CD8-positive, alpha-beta memory T cell (primary cell): ENCODE results near the gene HSF5. TPM values are rescaled to one million over a fixed set of nuclear protein-coding genes. Genes with fewer than 3 reads are reported as not detected.

ENCODE experiments used
- CTCF ChIA-PET: fragments of 350-600 bp; sonication (Branson Sonifier 250); formaldehyde crosslinking; loops from one replicate; lab custom pipeline; 2021; ENCODE audit warnings: antibody characterized with exemption; lab: Charles Lee
- POLR2A ChIA-PET: fragments of 350-600 bp; sonication (Branson Sonifier 250); formaldehyde crosslinking; loops from one replicate; lab custom pipeline; 2021; ENCODE audit warnings: antibody characterized with exemption; lab: Charles Lee
- DNase-seq, 5 donors: peaks; one replicate each; pipeline versions ENCODE4 v3.0.0 to v3.0.0-alpha.2; 2020 to 2022; ENCODE audit warnings: mixed read lengths in 1 of 5
- H3K27ac ChIP-seq: one replicate; pipeline ENCODE4 v1.7.0; 2013; ENCODE audit warnings: low read depth, mild to moderate bottlenecking, low read length, moderate library complexity
- H3K27me3 ChIP-seq: 2 replicates; pipeline ENCODE4 v1.7.0; 2013; ENCODE audit warnings: low read length, mild to moderate bottlenecking; ENCODE audit not compliant: insufficient read depth, poor library complexity, severe bottlenecking
- H3K36me3 ChIP-seq: 2 replicates; pipeline ENCODE4 v1.7.0; 2013; ENCODE audit warnings: mild to moderate bottlenecking, low read length, moderate library complexity; ENCODE audit not compliant: insufficient read depth
- H3K4me1 ChIP-seq: 2 replicates; pipeline ENCODE4 v1.7.0; 2013; ENCODE audit warnings: mild to moderate bottlenecking, low read length, moderate library complexity; ENCODE audit not compliant: insufficient read depth
- H3K4me3 ChIP-seq: 2 replicates; pipeline ENCODE4 v1.7.0; 2013; ENCODE audit warnings: mild to moderate bottlenecking, low read length
- H3K9me3 ChIP-seq: 2 replicates; pipeline ENCODE4 v1.7.0; 2013; ENCODE audit warnings: mild to moderate bottlenecking, low read length
- H3K27ac Mint-ChIP-seq, 8 donors: one replicate each; pipeline ENCODE4 v1.8.0; 2020 to 2021; ENCODE audit warnings: mixed read lengths in 8 of 8, mild to moderate bottlenecking in 6 of 8, inconsistent platforms in 3 of 8, moderate library complexity in 3 of 8
- H3K27me3 Mint-ChIP-seq, 2 donors: one replicate each; pipeline ENCODE4 v1.8.0; 2020 to 2021; ENCODE audit warnings: mixed read lengths in 2 of 2, mild to moderate bottlenecking in 1 of 2, moderate library complexity in 1 of 2
- H3K36me3 Mint-ChIP-seq, 3 donors: one replicate each; pipeline ENCODE4 v1.8.0; 2020 to 2021; ENCODE audit warnings: mixed read lengths in 3 of 3, inconsistent platforms in 1 of 3, mild to moderate bottlenecking in 1 of 3
- H3K4me1 Mint-ChIP-seq, 3 donors: one replicate each; pipeline ENCODE4 v1.8.0; 2020 to 2021; ENCODE audit warnings: mixed read lengths in 3 of 3, inconsistent platforms in 1 of 3, mild to moderate bottlenecking in 1 of 3
- H3K4me3 Mint-ChIP-seq, 7 donors: one replicate each; pipeline ENCODE4 v1.8.0; 2020 to 2021; ENCODE audit warnings: mixed read lengths in 7 of 7, mild to moderate bottlenecking in 6 of 7, moderate library complexity in 4 of 7, inconsistent platforms in 2 of 7
- H3K9me3 Mint-ChIP-seq, 5 donors: one replicate each; pipeline ENCODE4 v1.8.0; 2020 to 2022; ENCODE audit warnings: mixed read lengths in 5 of 5, mild to moderate bottlenecking in 3 of 5, moderate library complexity in 2 of 5, inconsistent platforms in 1 of 5
- polyA plus RNA-seq: library from polyadenylated mRNA; unstranded; fragments of 300-500 nt; fragmentation: Illumina TruSeq; gene quantifications from one replicate; pipeline ENCODE4 v1.2.3, GENCODE V29; 2021
- total RNA-seq, 2 experiments: library from RNA; stranded (reverse); gene quantifications; one replicate each; pipeline ENCODE4 v1.2.3, GENCODE V29; 2021

HSF5 gene
- total RNA-seq (1 to 10 TPM; 5.4 to 5.5 TPM), polyA plus RNA-seq (0.76 TPM)

- POLR2A ChIA-PET = interaction anchor here (0.6 to 1.6 kb wide), 9 partner anchors 27 to 1199 kb away, joined by 3 to 13 read pairs (median 5); partner anchors contain the start of genes MTMR4 and SUPT4H1
- H3K9me3 ChIP-seq = no peaks in the 10 kb centered on the region
- Mint-ChIP-seq H3K27me3 (no peaks in the 10 kb centered on the region), H3K9me3 (no peaks in the 10 kb centered on the region), H3K36me3 (peaks cover 0 to 37% (median 10%) of the 10 kb centered on the region in 3 donors), H3K27ac (peak within 1 kb of the TSS in 5 of 8 donors; percentile 25 to 77 (median 63)), H3K4me1 (peaks cover 8 to 14% (median 13%) of the 10 kb centered on the region in 3 donors), H3K4me3 (peak within 1 kb of the TSS; percentile 59 to 82 (median 69))
- peak; percentile 56 to 83 (median 81) for DNase-seq
- H3K27ac ChIP-seq = no peak within 1 kb of the TSS
- H3K36me3 ChIP-seq = peaks cover 22% of the 10 kb centered on the region
- CTCF ChIA-PET = interaction anchor here (0.7 to 2.3 kb wide), 25 partner anchors 10 to 488 kb away, joined by 3 to 23 read pairs (median 4); partner anchors contain the start of genes RNF43 and SUPT4H1
- no peaks in the 10 kb centered on the region for H3K27me3 ChIP-seq
- H3K4me3 ChIP-seq = peak within 1 kb of the TSS; percentile 12
- peaks cover 5% of the 10 kb centered on the region for H3K4me1 ChIP-seq
Observed at GRCh38 chr17:58487589-58488427, at the start of gene HSF5. HSF5 (minus strand) TSS chr17:58488408; CDS start chr17:58488274, 134 bp downstream.

- ChIA-PET CTCF (no interaction called here), POLR2A (no interaction called here)
Observed at GRCh38 chr17:58537266-58537665, 49.1 kb upstream of the HSF5 start.

GRCh38 chr17:58536542-58536941 lies 48.3 kb upstream of the HSF5 start:
- Mint-ChIP-seq H3K4me3 (no peak overlapping the region), H3K9me3 (no peaks in the 10 kb centered on the region), H3K4me1 (peaks cover 0 to 6% (median 3%) of the 10 kb centered on the region in 3 donors), H3K27me3 (peaks cover 19 to 31% of the 10 kb centered on the region in 2 donors), H3K36me3 (peaks cover 0 to 7% (median 0%) of the 10 kb centered on the region in 3 donors), H3K27ac (no peak overlapping the region)
- Histone ChIP-seq H3K4me1 (peaks cover 5% of the 10 kb centered on the region), H3K36me3 (no peaks in the 10 kb centered on the region), H3K4me3 (no peak overlapping the region), H3K27me3 (peaks cover 9% of the 10 kb centered on the region), H3K27ac (no peak overlapping the region), H3K9me3 (no peaks in the 10 kb centered on the region)
- POLR2A ChIA-PET = no interaction called here
- DNase-seq = no peak
- CTCF ChIA-PET = no interaction called here

More at GRCh38 chr17:58537266-58537665, 49.1 kb upstream of the HSF5 start:
- Mint-ChIP-seq H3K36me3 (peaks cover 0 to 7% (median 0%) of the 10 kb centered on the region in 3 donors), H3K27me3 (peaks cover 19 to 31% of the 10 kb centered on the region in 2 donors), H3K9me3 (no peaks in the 10 kb centered on the region), H3K4me1 (peaks cover 0 to 4% (median 1%) of the 10 kb centered on the region in 3 donors), H3K4me3 (no peak overlapping the region), H3K27ac (no peak overlapping the region)
- no peak for DNase-seq
- H3K36me3 ChIP-seq = no peaks in the 10 kb centered on the region
- no peak overlapping the region for H3K4me3 ChIP-seq
- no peaks in the 10 kb centered on the region for H3K9me3 ChIP-seq
- peaks cover 3% of the 10 kb centered on the region for H3K4me1 ChIP-seq
- H3K27ac ChIP-seq = no peak overlapping the region
- peaks cover 7% of the 10 kb centered on the region for H3K27me3 ChIP-seq

GRCh38 chr17:58535431-58535830 lies 47.2 kb upstream of the HSF5 start:
- H3K4me1 ChIP-seq = peaks cover 5% of the 10 kb centered on the region
- ChIA-PET CTCF (interaction anchor here (1.1 kb wide), 1 partner anchor 468 kb away, joined by 3 read pairs; no protein-coding TSS in a partner anchor), POLR2A (no interaction called here)
- no peaks in the 10 kb centered on the region for H3K9me3 ChIP-seq
- Mint-ChIP-seq H3K4me3 (no peak overlapping the region), H3K27me3 (peaks cover 19 to 31% of the 10 kb centered on the region in 2 donors), H3K36me3 (peaks cover 0 to 7% (median 0%) of the 10 kb centered on the region in 3 donors), H3K27ac (no peak overlapping the region), H3K9me3 (no peaks in the 10 kb centered on the region), H3K4me1 (peaks cover 0 to 6% (median 3%) of the 10 kb centered on the region in 3 donors)
- H3K36me3 ChIP-seq = no peaks in the 10 kb centered on the region
- no peak for DNase-seq
- H3K27ac ChIP-seq = no peak overlapping the region
- peaks cover 9% of the 10 kb centered on the region for H3K27me3 ChIP-seq
- no peak overlapping the region for H3K4me3 ChIP-seq

- Histone ChIP-seq H3K36me3 (no peaks in the 10 kb centered on the region), H3K9me3 (no peaks in the 10 kb centered on the region), H3K4me3 (no peak overlapping the region), H3K27ac (no peak overlapping the region), H3K4me1 (peaks cover 5% of the 10 kb centered on the region), H3K27me3 (peaks cover 9% of the 10 kb centered on the region)
- Mint-ChIP-seq H3K4me3 (no peak overlapping the region), H3K36me3 (peaks cover 0 to 7% (median 0%) of the 10 kb centered on the region in 3 donors), H3K27ac (peak overlapping the region in 1 of 8 donors; percentile 78), H3K27me3 (peaks cover 19 to 31% of the 10 kb centered on the region in 2 donors), H3K9me3 (no peaks in the 10 kb centered on the region), H3K4me1 (peaks cover 0 to 6% (median 3%) of the 10 kb centered on the region in 3 donors)
- CTCF ChIA-PET = interaction anchor here (1.0 to 1.1 kb wide), 2 partner anchors 16 to 469 kb away, joined by 3 read pairs; no protein-coding TSS in a partner anchor
- POLR2A ChIA-PET = no interaction called here
- no peak for DNase-seq
Observed at GRCh38 chr17:58534901-58535421, 46.8 kb upstream of the HSF5 start.

GRCh38 chr17:58534331-58534730 lies 46.1 kb upstream of the HSF5 start:
- H3K36me3 Mint-ChIP-seq = peaks cover 0 to 7% (median 0%) of the 10 kb centered on the region in 3 donors
- peaks cover 19 to 31% of the 10 kb centered on the region in 2 donors for H3K27me3 Mint-ChIP-seq
- H3K9me3 Mint-ChIP-seq = no peaks in the 10 kb centered on the region
- peak overlapping the region in 1 of 7 donors; percentile 57 for H3K4me3 Mint-ChIP-seq
- POLR2A ChIA-PET = no interaction called here
- CTCF ChIA-PET = interaction anchor here (1.0 to 1.1 kb wide), 2 partner anchors 15 to 469 kb away, joined by 3 read pairs; no protein-coding TSS in a partner anchor
- Histone ChIP-seq H3K36me3 (no peaks in the 10 kb centered on the region), H3K4me3 (no peak overlapping the region), H3K27ac (no peak overlapping the region), H3K9me3 (no peaks in the 10 kb centered on the region), H3K4me1 (peaks cover 5% of the 10 kb centered on the region), H3K27me3 (peaks cover 9% of the 10 kb centered on the region)
- DNase-seq = no peak
- peaks cover 0 to 6% (median 3%) of the 10 kb centered on the region in 3 donors for H3K4me1 Mint-ChIP-seq
- H3K27ac Mint-ChIP-seq = peak overlapping the region in 1 of 8 donors; percentile 18

- CTCF ChIA-PET = interaction anchor here (2.3 kb wide), 1 partner anchor 471 kb away, joined by 5 read pairs; no protein-coding TSS in a partner anchor
- peaks cover 0 to 7% (median 0%) of the 10 kb centered on the region in 3 donors for H3K36me3 Mint-ChIP-seq
- peaks cover 19 to 31% of the 10 kb centered on the region in 2 donors for H3K27me3 Mint-ChIP-seq
- peaks cover 0 to 6% (median 3%) of the 10 kb centered on the region in 3 donors for H3K4me1 Mint-ChIP-seq
- no peak for DNase-seq
- POLR2A ChIA-PET = no interaction called here
- H3K9me3 Mint-ChIP-seq = no peaks in the 10 kb centered on the region
- Histone ChIP-seq H3K27ac (no peak overlapping the region), H3K9me3 (no peaks in the 10 kb centered on the region), H3K36me3 (no peaks in the 10 kb centered on the region), H3K27me3 (peaks cover 9% of the 10 kb centered on the region), H3K4me3 (no peak overlapping the region), H3K4me1 (peaks cover 5% of the 10 kb centered on the region)
- no peak overlapping the region for H3K27ac Mint-ChIP-seq
- peak overlapping the region in 6 of 7 donors; percentile 1 to 66 (median 46) for H3K4me3 Mint-ChIP-seq
Observed at GRCh38 chr17:58533616-58534188, 45.5 kb upstream of the HSF5 start.
